NCI-H524 treated with DMSO at 0.1 percent for 48 hours (cell line): ENCODE data around the gene GOLGA2.

Experiments
- DNase-seq: peaks from one replicate; lab custom pipeline; 2025; lab: John Stamatoyannopoulos, UW

GOLGA2 gene

DNA sequence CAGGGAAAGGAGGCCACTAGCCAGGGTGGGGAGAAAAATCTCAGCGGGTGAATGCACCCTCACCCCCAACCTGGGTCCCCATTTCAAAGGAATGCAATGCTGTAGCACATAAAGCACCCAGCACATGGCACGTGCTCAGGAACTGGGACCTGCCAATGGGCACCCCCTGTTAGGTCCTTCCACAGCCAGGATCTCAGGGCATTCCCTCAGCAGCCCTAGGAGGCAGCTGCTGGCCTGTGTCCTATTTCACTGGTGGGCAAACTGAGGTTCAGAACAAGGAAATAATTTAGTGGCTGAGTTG, 63.9 kb downstream of the GOLGA2 start:
- no peak for DNase-seq

GRCh38 chr9:128211186-128211980, 64.4 kb downstream of the GOLGA2 start:
- no peak for DNase-seq

GRCh38 chr9:128208946-128209669, 66.7 kb downstream of the GOLGA2 start:
- no peak for DNase-seq

GRCh38 chr9:128208386-128208785, 67.4 kb downstream of the GOLGA2 start:
- no peak for DNase-seq

GRCh38 chr9:128206916-128207910, 68.6 kb downstream of the GOLGA2 start:
- DNase-seq, result no peak

DNA sequence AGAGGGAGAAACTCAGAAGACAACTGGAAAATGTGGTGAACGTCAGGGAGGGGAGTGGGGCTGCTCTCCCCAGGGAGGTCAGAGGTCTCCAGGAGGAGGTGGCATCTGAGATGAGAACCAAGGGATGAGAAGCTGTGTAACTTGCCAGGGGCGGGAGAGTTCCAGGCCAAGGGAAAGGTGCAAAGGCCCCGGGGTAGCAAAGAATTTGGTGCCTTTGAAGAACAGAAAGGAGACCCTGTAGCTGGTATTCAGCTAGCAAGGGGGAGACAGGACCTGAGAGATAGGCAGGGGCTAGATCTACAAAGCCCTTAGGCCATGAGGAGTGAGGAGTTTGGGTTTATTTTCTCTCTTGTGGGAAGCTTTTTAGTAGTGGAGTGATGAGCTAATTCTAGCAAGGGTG, 69.3 kb downstream of the GOLGA2 start:
- DNase-seq, result no peak
